ENCODE results near the gene AIF1. TPM values are rescaled to one million over a fixed set of nuclear protein-coding genes. Genes with fewer than 3 reads are reported as not detected.

Gene AIF1
- total and polyA plus RNA-seq, 2 experiments from 2014 or later = 13.3 to 33.7 TPM

DNA sequence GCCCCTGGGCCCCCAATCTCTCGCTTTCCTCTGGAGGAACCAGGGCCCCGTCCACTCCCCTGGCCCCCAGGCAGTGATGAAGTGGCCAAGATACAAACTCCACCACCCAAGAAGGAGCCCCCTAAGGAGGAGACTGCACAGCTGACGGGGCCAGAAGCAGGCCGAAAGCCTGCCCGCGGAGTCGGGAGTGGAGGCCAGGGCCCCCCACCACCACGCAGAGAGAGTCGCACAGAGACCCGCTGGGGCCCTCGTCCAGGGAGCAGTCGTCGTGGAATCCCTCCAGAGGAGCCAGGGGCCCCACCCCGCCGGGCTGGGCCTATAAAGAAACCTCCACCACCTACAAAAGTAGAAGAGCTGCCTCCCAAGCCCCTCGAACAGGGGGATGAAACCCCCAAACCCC lies 16.2 kb downstream of the AIF1 start:
- DNase-seq (ENCODE audit: low spot score) = no peak
- Histone ChIP-seq H2AFZ (no peak overlapping the region), H3K36me3 (ENCODE audit: insufficient read depth) (peaks cover 78% of the 10 kb centered on the region), H3K27ac (ENCODE audit: low read depth) (no peak overlapping the region), H3K27me3 (ENCODE audit: insufficient read depth) (no peaks in the 10 kb centered on the region), H3K79me2 (replicated peaks; ENCODE audit: insufficient read depth) (peaks cover 32% of the 10 kb centered on the region), H3F3A (replicated peaks; ENCODE audit: low read depth) (peaks cover 67% of the 10 kb centered on the region), H3K4me1 (ENCODE audit: insufficient read depth) (no peaks in the 10 kb centered on the region), H3K4me2 (no peak overlapping the region), H3K4me3 (no peak overlapping the region), H4K20me1 (replicated peaks; ENCODE audit: insufficient read depth) (peaks cover 49% of the 10 kb centered on the region), H3K9me2 (ENCODE audit: insufficient read depth) (no peaks in the 10 kb centered on the region)
- TF ChIP-seq CREB1 (CRISPR knock-in tag; IDR thresholded peaks at IDR 0.05; ENCODE audit: low read depth) (no peak), STAT1 (IDR thresholded peaks at IDR 0.05; ENCODE audit: unreplicated experiment) (no peak), JUNB (IDR thresholded peaks at IDR 0.05; ENCODE audit: unreplicated experiment) (no peak), CTCF (conservative IDR thresholded peaks at IDR 0.05; ENCODE audit: low read depth in 2 of 2) (no peak), ZNF114 (CRISPR knock-in tag; IDR thresholded peaks at IDR 0.05) (no peak), EZH2 (IDR thresholded peaks at IDR 0.05; ENCODE audit: low read depth, unreplicated experiment) (no peak), EZH2phosphoT487 (IDR thresholded peaks at IDR 0.05; ENCODE audit: unreplicated experiment) (no peak), ZNF331 (CRISPR knock-in tag; IDR thresholded peaks at IDR 0.05; ENCODE audit: low read depth) (no peak), NANOG (IDR thresholded peaks at IDR 0.05; ENCODE audit: borderline replicate concordance) (no peak), POLR2AphosphoS5 (IDR thresholded peaks at IDR 0.05; ENCODE audit: low read depth) (no peak)
- TF ChIP-seq, protein P1, sequence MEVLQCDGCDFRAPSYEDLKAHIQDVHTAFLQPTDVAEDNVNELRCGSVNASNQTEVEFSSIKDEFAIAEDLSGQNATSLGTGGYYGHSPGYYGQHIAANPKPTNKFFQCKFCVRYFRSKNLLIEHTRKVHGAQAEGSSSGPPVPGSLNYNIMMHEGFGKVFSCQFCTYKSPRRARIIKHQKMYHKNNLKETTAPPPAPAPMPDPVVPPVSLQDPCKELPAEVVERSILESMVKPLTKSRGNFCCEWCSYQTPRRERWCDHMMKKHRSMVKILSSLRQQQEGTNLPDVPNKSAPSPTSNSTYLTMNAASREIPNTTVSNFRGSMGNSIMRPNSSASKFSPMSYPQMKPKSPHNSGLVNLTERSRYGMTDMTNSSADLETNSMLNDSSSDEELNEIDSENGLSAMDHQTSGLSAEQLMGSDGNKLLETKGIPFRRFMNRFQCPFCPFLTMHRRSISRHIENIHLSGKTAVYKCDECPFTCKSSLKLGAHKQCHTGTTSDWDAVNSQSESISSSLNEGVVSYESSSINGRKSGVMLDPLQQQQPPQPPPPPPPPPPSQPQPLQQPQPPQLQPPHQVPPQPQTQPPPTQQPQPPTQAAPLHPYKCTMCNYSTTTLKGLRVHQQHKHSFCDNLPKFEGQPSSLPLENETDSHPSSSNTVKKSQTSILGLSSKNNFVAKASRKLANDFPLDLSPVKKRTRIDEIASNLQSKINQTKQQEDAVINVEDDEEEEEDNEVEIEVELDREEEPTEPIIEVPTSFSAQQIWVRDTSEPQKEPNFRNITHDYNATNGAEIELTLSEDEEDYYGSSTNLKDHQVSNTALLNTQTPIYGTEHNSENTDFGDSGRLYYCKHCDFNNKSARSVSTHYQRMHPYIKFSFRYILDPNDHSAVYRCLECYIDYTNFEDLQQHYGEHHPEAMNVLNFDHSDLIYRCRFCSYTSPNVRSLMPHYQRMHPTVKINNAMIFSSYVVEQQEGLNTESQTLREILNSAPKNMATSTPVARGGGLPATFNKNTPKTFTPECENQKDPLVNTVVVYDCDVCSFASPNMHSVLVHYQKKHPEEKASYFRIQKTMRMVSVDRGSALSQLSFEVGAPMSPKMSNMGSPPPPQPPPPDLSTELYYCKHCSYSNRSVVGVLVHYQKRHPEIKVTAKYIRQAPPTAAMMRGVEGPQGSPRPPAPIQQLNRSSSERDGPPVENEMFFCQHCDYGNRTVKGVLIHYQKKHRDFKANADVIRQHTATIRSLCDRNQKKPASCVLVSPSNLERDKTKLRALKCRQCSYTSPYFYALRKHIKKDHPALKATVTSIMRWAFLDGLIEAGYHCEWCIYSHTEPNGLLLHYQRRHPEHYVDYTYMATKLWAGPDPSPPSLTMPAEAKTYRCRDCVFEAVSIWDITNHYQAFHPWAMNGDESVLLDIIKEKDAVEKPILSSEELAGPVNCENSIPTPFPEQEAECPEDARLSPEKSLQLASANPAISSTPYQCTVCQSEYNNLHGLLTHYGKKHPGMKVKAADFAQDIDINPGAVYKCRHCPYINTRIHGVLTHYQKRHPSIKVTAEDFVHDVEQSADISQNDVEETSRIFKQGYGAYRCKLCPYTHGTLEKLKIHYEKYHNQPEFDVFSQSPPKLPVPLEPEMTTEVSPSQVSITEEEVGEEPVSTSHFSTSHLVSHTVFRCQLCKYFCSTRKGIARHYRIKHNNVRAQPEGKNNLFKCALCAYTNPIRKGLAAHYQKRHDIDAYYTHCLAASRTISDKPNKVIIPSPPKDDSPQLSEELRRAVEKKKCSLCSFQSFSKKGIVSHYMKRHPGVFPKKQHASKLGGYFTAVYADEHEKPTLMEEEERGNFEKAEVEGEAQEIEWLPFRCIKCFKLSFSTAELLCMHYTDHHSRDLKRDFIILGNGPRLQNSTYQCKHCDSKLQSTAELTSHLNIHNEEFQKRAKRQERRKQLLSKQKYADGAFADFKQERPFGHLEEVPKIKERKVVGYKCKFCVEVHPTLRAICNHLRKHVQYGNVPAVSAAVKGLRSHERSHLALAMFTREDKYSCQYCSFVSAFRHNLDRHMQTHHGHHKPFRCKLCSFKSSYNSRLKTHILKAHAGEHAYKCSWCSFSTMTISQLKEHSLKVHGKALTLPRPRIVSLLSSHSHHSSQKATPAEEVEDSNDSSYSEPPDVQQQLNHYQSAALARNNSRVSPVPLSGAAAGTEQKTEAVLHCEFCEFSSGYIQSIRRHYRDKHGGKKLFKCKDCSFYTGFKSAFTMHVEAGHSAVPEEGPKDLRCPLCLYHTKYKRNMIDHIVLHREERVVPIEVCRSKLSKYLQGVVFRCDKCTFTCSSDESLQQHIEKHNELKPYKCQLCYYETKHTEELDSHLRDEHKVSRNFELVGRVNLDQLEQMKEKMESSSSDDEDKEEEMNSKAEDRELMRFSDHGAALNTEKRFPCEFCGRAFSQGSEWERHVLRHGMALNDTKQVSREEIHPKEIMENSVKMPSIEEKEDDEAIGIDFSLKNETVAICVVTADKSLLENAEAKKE (CRISPR knock-in tag; IDR thresholded peaks at IDR 0.05) = no peak
- TF ChIP-seq, protein P2, sequence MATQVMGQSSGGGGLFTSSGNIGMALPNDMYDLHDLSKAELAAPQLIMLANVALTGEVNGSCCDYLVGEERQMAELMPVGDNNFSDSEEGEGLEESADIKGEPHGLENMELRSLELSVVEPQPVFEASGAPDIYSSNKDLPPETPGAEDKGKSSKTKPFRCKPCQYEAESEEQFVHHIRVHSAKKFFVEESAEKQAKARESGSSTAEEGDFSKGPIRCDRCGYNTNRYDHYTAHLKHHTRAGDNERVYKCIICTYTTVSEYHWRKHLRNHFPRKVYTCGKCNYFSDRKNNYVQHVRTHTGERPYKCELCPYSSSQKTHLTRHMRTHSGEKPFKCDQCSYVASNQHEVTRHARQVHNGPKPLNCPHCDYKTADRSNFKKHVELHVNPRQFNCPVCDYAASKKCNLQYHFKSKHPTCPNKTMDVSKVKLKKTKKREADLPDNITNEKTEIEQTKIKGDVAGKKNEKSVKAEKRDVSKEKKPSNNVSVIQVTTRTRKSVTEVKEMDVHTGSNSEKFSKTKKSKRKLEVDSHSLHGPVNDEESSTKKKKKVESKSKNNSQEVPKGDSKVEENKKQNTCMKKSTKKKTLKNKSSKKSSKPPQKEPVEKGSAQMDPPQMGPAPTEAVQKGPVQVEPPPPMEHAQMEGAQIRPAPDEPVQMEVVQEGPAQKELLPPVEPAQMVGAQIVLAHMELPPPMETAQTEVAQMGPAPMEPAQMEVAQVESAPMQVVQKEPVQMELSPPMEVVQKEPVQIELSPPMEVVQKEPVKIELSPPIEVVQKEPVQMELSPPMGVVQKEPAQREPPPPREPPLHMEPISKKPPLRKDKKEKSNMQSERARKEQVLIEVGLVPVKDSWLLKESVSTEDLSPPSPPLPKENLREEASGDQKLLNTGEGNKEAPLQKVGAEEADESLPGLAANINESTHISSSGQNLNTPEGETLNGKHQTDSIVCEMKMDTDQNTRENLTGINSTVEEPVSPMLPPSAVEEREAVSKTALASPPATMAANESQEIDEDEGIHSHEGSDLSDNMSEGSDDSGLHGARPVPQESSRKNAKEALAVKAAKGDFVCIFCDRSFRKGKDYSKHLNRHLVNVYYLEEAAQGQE (IDR thresholded peaks at IDR 0.05; ENCODE audit: unreplicated experiment) = no peak
- TF ChIP-seq, protein P3, sequence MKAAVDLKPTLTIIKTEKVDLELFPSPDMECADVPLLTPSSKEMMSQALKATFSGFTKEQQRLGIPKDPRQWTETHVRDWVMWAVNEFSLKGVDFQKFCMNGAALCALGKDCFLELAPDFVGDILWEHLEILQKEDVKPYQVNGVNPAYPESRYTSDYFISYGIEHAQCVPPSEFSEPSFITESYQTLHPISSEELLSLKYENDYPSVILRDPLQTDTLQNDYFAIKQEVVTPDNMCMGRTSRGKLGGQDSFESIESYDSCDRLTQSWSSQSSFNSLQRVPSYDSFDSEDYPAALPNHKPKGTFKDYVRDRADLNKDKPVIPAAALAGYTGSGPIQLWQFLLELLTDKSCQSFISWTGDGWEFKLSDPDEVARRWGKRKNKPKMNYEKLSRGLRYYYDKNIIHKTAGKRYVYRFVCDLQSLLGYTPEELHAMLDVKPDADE (IDR thresholded peaks at IDR 0.05) = no peak
- ATAC-seq = no peak
- Mint-ChIP-seq H3K4me1 (no peaks in the 10 kb centered on the region), H3K27me3 (ENCODE audit: insufficient read depth, low read depth, poor library complexity) (peaks cover 6% of the 10 kb centered on the region), H3K9me3 (no peaks in the 10 kb centered on the region; the same call in 2 of the 3 replicates), H3K36me3 (ENCODE audit: low read depth) (peaks cover 99% of the 10 kb centered on the region), H3K4me3 (no peak overlapping the region), H3K27ac (no peak overlapping the region)
